HEK293 (cell line): ENCODE measurements around the gene CPTP.

Experiments used
- CTCF ChIA-PET: fragments of 350-600 bp; formaldehyde crosslinking; extraction: SDS; loops from one replicate; lab custom pipeline; 2021; ENCODE audit warnings: antibody characterized with exemption; lab: Yijun Ruan, JAX
- POLR2A ChIA-PET: fragments of 300-600 bp; formaldehyde crosslinking; extraction: SDS; loops from one replicate; lab custom pipeline; 2020; ENCODE audit warnings: antibody characterized with exemption, inconsistent platforms; lab: Yijun Ruan, JAX
- H3K27ac ChIP-seq: fragments of 200-500 bp; sonication (Bioruptor generic); 2 replicates; pipeline ENCODE4 v1.5.1; 2014; ENCODE audit warnings: low read depth, low read length, control low read depth, inconsistent platforms; ENCODE audit errors: extremely low read depth
- H3K36me3 ChIP-seq, 2 experiments: fragments of 200-500 bp in 1 of 2; sonication (Bioruptor generic) in 1 of 2; 1 replicate in 1 of 2; 2 replicates in 1 of 2; pipeline ENCODE4 v1.5.1; 2014 to 2017; ENCODE audit warnings: inconsistent platforms in 2 of 2, low read length in 2 of 2; ENCODE audit not compliant: control insufficient read depth in 2 of 2, insufficient read depth in 1 of 2
- H3K4me1 ChIP-seq: fragments of 200-500 bp; sonication (Bioruptor generic); 2 replicates; pipeline ENCODE4 v1.5.1; 2014; ENCODE audit warnings: mild to moderate bottlenecking, low read length, inconsistent platforms; ENCODE audit not compliant: control insufficient read depth, insufficient read depth
- H3K4me3 ChIP-seq: 2 replicates; pipeline ENCODE4 v1.5.1; 2011; ENCODE audit warnings: low read depth, mild to moderate bottlenecking, control low read depth, low read length, moderate library complexity
- H3K9me3 ChIP-seq: fragments of 200-500 bp; sonication (Bioruptor generic); 2 replicates; pipeline ENCODE4 v1.5.1; 2014; ENCODE audit warnings: low read depth, low read length, inconsistent platforms; ENCODE audit not compliant: control insufficient read depth, insufficient read depth
- GLIS2 ChIP-seq: fragments of 450-650 bp; formaldehyde crosslinking; IDR thresholded peaks from 2 replicates; pipeline ENCODE4 v1.5.1; 2016; ENCODE audit warnings: missing biosample characterization, missing genetic modification characterization
- KLF1 ChIP-seq: fragments of 450-650 bp; formaldehyde crosslinking; IDR thresholded peaks from 2 replicates; pipeline ENCODE4 v1.5.1; 2016; ENCODE audit warnings: missing biosample characterization, missing genetic modification characterization
- KLF10 ChIP-seq: fragments of 450-650 bp; IDR thresholded peaks from 2 replicates; pipeline ENCODE4 v1.5.1; 2018; ENCODE audit warnings: missing biosample characterization, mild to moderate bottlenecking, missing genetic modification characterization
- KLF16 ChIP-seq: fragments of 450-650 bp; formaldehyde crosslinking; IDR thresholded peaks from 2 replicates; pipeline ENCODE4 v1.5.1; 2017; ENCODE audit warnings: missing biosample characterization, missing genetic modification characterization
- KLF8 ChIP-seq: fragments of 450-650 bp; formaldehyde crosslinking; IDR thresholded peaks from 2 replicates; pipeline ENCODE4 v1.5.1; 2016; ENCODE audit warnings: missing biosample characterization, missing genetic modification characterization
- KLF9 ChIP-seq: fragments of 450-650 bp; formaldehyde crosslinking; IDR thresholded peaks from 2 replicates; pipeline ENCODE4 v1.5.1; 2016; ENCODE audit warnings: missing biosample characterization, missing genetic modification characterization, low read depth
- MYNN ChIP-seq: fragments of 450-650 bp; formaldehyde crosslinking; IDR thresholded peaks from 2 replicates; pipeline ENCODE4 v1.5.1; 2016; ENCODE audit warnings: missing biosample characterization, missing genetic modification characterization, borderline replicate concordance
- PRDM1 ChIP-seq: fragments of 450-650 bp; formaldehyde crosslinking; IDR thresholded peaks from 2 replicates; pipeline ENCODE4; 2016; ENCODE audit warnings: missing biosample characterization, missing genetic modification characterization
- ZBTB20 ChIP-seq: fragments of 450-650 bp; formaldehyde crosslinking; IDR thresholded peaks from 2 replicates; pipeline ENCODE4 v1.5.1; 2016; ENCODE audit warnings: missing biosample characterization, missing genetic modification characterization
- ZFP3 ChIP-seq: fragments of 450-650 bp; formaldehyde crosslinking; IDR thresholded peaks from 2 replicates; pipeline ENCODE4 v1.5.1; 2016; ENCODE audit warnings: low read depth, missing biosample characterization, missing genetic modification characterization
- ZNF146 ChIP-seq: fragments of 450-650 bp; formaldehyde crosslinking; IDR thresholded peaks from 2 replicates; pipeline ENCODE4 v1.5.1; 2016; ENCODE audit warnings: missing biosample characterization, missing genetic modification characterization
- ZNF19 ChIP-seq: fragments of 450-650 bp; formaldehyde crosslinking; IDR thresholded peaks from 2 replicates; pipeline ENCODE4; 2016; ENCODE audit warnings: missing biosample characterization, missing genetic modification characterization, low read depth
- ZNF292 ChIP-seq: fragments of 450-650 bp; formaldehyde crosslinking; IDR thresholded peaks from 2 replicates; pipeline ENCODE4 v1.5.1; 2016; ENCODE audit warnings: low read depth, missing biosample characterization, missing genetic modification characterization, borderline replicate concordance
- ZNF311 ChIP-seq: fragments of 450-650 bp; formaldehyde crosslinking; IDR thresholded peaks from 2 replicates; pipeline ENCODE4 v1.5.1; 2017; ENCODE audit warnings: missing biosample characterization, missing genetic modification characterization, borderline replicate concordance
- ZNF416 ChIP-seq: fragments of 450-650 bp; formaldehyde crosslinking; IDR thresholded peaks from 2 replicates; pipeline ENCODE4 v1.5.1; 2016; ENCODE audit warnings: missing biosample characterization, missing genetic modification characterization
- ZNF426 ChIP-seq: fragments of 450-650 bp; formaldehyde crosslinking; IDR thresholded peaks from 2 replicates; pipeline ENCODE4 v1.5.1; 2017; ENCODE audit warnings: missing biosample characterization, missing genetic modification characterization, mild to moderate bottlenecking, inconsistent platforms, moderate library complexity
- ZNF548 ChIP-seq: fragments of 450-650 bp; formaldehyde crosslinking; IDR thresholded peaks from 2 replicates; pipeline ENCODE4 v1.5.1; 2016; ENCODE audit warnings: missing biosample characterization, missing genetic modification characterization
- ZNF571 ChIP-seq: fragments of 450-650 bp; formaldehyde crosslinking; IDR thresholded peaks from 2 replicates; pipeline ENCODE4 v1.5.0; 2017; ENCODE audit warnings: missing biosample characterization, missing genetic modification characterization
- ZNF658 ChIP-seq: fragments of 450-650 bp; formaldehyde crosslinking; IDR thresholded peaks from 2 replicates; pipeline ENCODE4; 2016; ENCODE audit warnings: missing biosample characterization, missing genetic modification characterization
- ZNF785 ChIP-seq: fragments of 450-650 bp; formaldehyde crosslinking; IDR thresholded peaks from 2 replicates; pipeline ENCODE4 v1.5.1; 2016; ENCODE audit warnings: missing biosample characterization, missing genetic modification characterization
- ZNF792 ChIP-seq: fragments of 450-650 bp; formaldehyde crosslinking; IDR thresholded peaks from 2 replicates; pipeline ENCODE4 v1.5.1; 2016; ENCODE audit warnings: missing biosample characterization, missing genetic modification characterization
- TF ChIP-seq, protein P1 (sequence below): fragments of 450-650 bp; formaldehyde crosslinking; IDR thresholded peaks from 2 replicates; pipeline ENCODE4 v1.5.1; 2016; ENCODE audit warnings: missing biosample characterization, missing genetic modification characterization
- TF ChIP-seq, protein P2 (sequence below): sonication (generic); formaldehyde crosslinking; IDR thresholded peaks from 2 replicates; pipeline ENCODE4 v1.8.1; 2022; ENCODE audit warnings: mild to moderate bottlenecking, moderate library complexity, missing genetic modification reagents
- TF ChIP-seq, protein P3 (sequence below): fragments of 450-650 bp; formaldehyde crosslinking; IDR thresholded peaks from 2 replicates; pipeline ENCODE4 v1.5.1; 2016; ENCODE audit warnings: missing biosample characterization, missing genetic modification characterization

The CPTP gene

DNA sequence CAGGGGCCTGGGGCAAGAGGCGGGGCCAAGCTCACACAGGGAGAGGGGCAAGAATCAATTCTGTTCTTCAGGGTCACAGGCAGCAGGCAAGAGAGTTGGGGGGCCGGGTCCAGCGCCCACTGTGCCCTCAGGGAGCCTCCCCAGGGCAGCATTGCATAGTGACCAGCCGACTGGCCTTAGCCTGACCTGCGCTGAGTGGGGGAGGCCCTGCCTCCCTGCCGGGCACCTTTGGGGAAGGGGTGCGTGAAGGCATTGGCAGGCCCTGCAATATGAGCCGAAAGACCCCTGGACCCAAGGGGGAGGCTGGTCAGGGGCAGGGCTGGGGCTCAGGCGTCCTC, 32.2 kb upstream of the CPTP start:
- ChIA-PET POLR2A (interaction anchor here (1.1 to 2.8 kb wide), 5 partner anchors 8 to 308 kb away, joined by 3 to 12 read pairs (median 4); partner anchors contain the start of gene UBE2J2), CTCF (interaction anchor here (0.6 to 4.3 kb wide), 18 partner anchors 8 to 350 kb away, joined by 3 to 76 read pairs (median 4); no protein-coding TSS in a partner anchor)
- H3K36me3 ChIP-seq: peaks cover 0 to 36% of the 10 kb centered on the region in 2 experiments; a peak in 1 of 3 replicates
- H3K9me3 ChIP-seq: no peaks in the 10 kb centered on the region
- TF ChIP-seq ZNF658: no peak
- no peak for TF ChIP-seq ZNF571 (tag by site-specific recombination)
- no peak for TF ChIP-seq ZFP3 (tag by site-specific recombination)
- TF ChIP-seq PRDM1 (tag by site-specific recombination): no peak
- TF ChIP-seq, protein P1, sequence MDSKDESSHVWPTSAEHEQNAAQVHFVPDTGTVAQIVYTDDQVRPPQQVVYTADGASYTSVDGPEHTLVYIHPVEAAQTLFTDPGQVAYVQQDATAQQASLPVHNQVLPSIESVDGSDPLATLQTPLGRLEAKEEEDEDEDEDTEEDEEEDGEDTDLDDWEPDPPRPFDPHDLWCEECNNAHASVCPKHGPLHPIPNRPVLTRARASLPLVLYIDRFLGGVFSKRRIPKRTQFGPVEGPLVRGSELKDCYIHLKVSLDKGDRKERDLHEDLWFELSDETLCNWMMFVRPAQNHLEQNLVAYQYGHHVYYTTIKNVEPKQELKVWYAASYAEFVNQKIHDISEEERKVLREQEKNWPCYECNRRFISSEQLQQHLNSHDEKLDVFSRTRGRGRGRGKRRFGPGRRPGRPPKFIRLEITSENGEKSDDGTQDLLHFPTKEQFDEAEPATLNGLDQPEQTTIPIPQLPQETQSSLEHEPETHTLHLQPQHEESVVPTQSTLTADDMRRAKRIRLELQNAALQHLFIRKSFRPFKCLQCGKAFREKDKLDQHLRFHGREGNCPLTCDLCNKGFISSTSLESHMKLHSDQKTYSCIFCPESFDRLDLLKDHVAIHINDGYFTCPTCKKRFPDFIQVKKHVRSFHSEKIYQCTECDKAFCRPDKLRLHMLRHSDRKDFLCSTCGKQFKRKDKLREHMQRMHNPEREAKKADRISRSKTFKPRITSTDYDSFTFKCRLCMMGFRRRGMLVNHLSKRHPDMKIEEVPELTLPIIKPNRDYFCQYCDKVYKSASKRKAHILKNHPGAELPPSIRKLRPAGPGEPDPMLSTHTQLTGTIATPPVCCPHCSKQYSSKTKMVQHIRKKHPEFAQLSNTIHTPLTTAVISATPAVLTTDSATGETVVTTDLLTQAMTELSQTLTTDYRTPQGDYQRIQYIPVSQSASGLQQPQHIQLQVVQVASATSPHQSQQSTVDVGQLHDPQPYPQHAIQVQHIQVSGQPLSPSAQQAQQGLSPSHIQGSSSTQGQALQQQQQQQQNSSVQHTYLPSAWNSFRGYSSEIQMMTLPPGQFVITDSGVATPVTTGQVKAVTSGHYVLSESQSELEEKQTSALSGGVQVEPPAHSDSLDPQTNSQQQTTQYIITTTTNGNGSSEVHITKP (tag by site-specific recombination): no peak
- no peak for TF ChIP-seq ZNF426 (tag by site-specific recombination)
- TF ChIP-seq MYNN: no peak
- no peak for TF ChIP-seq KLF16
- TF ChIP-seq ZNF19 (tag by site-specific recombination): no peak
- no peak for TF ChIP-seq ZBTB20 (tag by site-specific recombination)
- no peak for TF ChIP-seq ZNF311
- TF ChIP-seq ZNF785 (tag by site-specific recombination): no peak
- TF ChIP-seq ZNF792 (tag by site-specific recombination): no peak
- TF ChIP-seq ZNF416 (tag by site-specific recombination): no peak
- H3K4me1 ChIP-seq: no peaks in the 10 kb centered on the region
- no peak overlapping the region for H3K4me3 ChIP-seq
- H3K27ac ChIP-seq: no peak overlapping the region

GRCh38 chr1:1292851-1293250, 31.8 kb upstream of the CPTP start:
- H3K36me3 ChIP-seq: peaks cover 0 to 40% of the 10 kb centered on the region in 2 experiments; a peak in 1 of 3 replicates
- no peaks in the 10 kb centered on the region for H3K4me1 ChIP-seq
- H3K9me3 ChIP-seq: no peaks in the 10 kb centered on the region
- no peak overlapping the region for H3K27ac ChIP-seq
- H3K4me3 ChIP-seq: no peak overlapping the region
- POLR2A ChIA-PET: interaction anchor here (1.1 to 2.7 kb wide), 2 partner anchors 8 to 171 kb away, joined by 4 to 9 read pairs; no protein-coding TSS in a partner anchor
- no peak for TF ChIP-seq ZNF548 (tag by site-specific recombination)
- TF ChIP-seq, all 188 proteins: peak for 0
- CTCF ChIA-PET: interaction anchor here (0.6 to 4.3 kb wide), 5 partner anchors 10 to 179 kb away, joined by 3 to 76 read pairs (median 10); no protein-coding TSS in a partner anchor

GRCh38 chr1:1293263-1294249, 31.0 kb upstream of the CPTP start:
- TF ChIP-seq, protein P2, sequence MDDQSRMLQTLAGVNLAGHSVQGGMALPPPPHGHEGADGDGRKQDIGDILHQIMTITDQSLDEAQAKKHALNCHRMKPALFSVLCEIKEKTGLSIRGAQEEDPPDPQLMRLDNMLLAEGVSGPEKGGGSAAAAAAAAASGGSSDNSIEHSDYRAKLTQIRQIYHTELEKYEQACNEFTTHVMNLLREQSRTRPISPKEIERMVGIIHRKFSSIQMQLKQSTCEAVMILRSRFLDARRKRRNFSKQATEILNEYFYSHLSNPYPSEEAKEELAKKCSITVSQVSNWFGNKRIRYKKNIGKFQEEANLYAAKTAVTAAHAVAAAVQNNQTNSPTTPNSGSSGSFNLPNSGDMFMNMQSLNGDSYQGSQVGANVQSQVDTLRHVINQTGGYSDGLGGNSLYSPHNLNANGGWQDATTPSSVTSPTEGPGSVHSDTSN: no peak
- TF ChIP-seq KLF10 (tag by site-specific recombination): peak; percentile 88
- TF ChIP-seq, protein P3, sequence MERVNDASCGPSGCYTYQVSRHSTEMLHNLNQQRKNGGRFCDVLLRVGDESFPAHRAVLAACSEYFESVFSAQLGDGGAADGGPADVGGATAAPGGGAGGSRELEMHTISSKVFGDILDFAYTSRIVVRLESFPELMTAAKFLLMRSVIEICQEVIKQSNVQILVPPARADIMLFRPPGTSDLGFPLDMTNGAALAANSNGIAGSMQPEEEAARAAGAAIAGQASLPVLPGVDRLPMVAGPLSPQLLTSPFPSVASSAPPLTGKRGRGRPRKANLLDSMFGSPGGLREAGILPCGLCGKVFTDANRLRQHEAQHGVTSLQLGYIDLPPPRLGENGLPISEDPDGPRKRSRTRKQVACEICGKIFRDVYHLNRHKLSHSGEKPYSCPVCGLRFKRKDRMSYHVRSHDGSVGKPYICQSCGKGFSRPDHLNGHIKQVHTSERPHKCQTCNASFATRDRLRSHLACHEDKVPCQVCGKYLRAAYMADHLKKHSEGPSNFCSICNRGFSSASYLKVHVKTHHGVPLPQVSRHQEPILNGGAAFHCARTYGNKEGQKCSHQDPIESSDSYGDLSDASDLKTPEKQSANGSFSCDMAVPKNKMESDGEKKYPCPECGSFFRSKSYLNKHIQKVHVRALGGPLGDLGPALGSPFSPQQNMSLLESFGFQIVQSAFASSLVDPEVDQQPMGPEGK (tag by site-specific recombination): no peak
- TF ChIP-seq KLF9 (tag by site-specific recombination): peak; percentile 73
- TF ChIP-seq KLF8 (tag by site-specific recombination): peak; percentile 98
- no peak for TF ChIP-seq ZNF146 (tag by site-specific recombination)
- peak; percentile 28; the same call in 1 of the 2 replicates for TF ChIP-seq GLIS2 (tag by site-specific recombination)
- no peak for TF ChIP-seq ZNF292
- TF ChIP-seq KLF1: peak; percentile 92
- no peaks in the 10 kb centered on the region for H3K4me1 ChIP-seq
- H3K4me3 ChIP-seq: no peak overlapping the region
- H3K36me3 ChIP-seq: peaks cover 0 to 41% of the 10 kb centered on the region in 2 experiments; a peak in 1 of 3 replicates
- POLR2A ChIA-PET: no interaction called here
- CTCF ChIA-PET: interaction anchor here (4.3 kb wide), 1 partner anchor 174 kb away, joined by 76 read pairs; no protein-coding TSS in a partner anchor
- H3K27ac ChIP-seq: no peak overlapping the region
- H3K9me3 ChIP-seq: no peaks in the 10 kb centered on the region
